Testis (tissue), 3 donors: ENCODE results near the gene GAB4. TPM values are rescaled to one million over a fixed set of nuclear protein-coding genes. Genes with fewer than 3 reads are reported as not detected.

Source experiments
- DNase-seq: peaks from one replicate; pipeline ENCODE4 v3.0.0-alpha.2; 2019
- H3K27ac ChIP-seq, 2 donors: fragments of 200-600 bp; sonication (generic); one replicate each; pipeline ENCODE4 v1.5.1; 2019
- H3K27me3 ChIP-seq: fragments of 200-600 bp; sonication (generic); one replicate; pipeline ENCODE4 v1.5.1; 2019
- H3K36me3 ChIP-seq: fragments of 200-600 bp; sonication (generic); one replicate; pipeline ENCODE4 v1.5.1; 2017; ENCODE audit warnings: low read depth; ENCODE audit errors: missing control alignments
- H3K4me1 ChIP-seq: fragments of 200-600 bp; sonication (generic); one replicate; pipeline ENCODE4 v1.5.1; 2019
- H3K4me3 ChIP-seq, 2 donors: fragments of 200-600 bp; sonication (generic); one replicate each; pipeline ENCODE4 v1.5.1; 2017 to 2019
- H3K9me3 ChIP-seq: fragments of 200-600 bp; sonication (generic); one replicate; pipeline ENCODE4 v1.5.1; 2017
- POLR2A ChIP-seq: fragments of 450-650 bp; IDR thresholded peaks from one replicate; pipeline ENCODE4 v1.6.1; 2017; ENCODE audit warnings: antibody characterized with exemption, mild to moderate bottlenecking, moderate library complexity
- WGBS, 2 donors: methylation state at CpG; one replicate each; pipeline ENCODE4 v1.1.5; 2018; 5-methylcytosine and 5-hydroxymethylcytosine counted together
- intact Hi-C: fragments of 100-400 bp; cut with DNase I; formaldehyde crosslinking; loops from one replicate; pipeline ENCODE4 v1.15.1; 2023; ENCODE audit warnings: low total_unique reads
- polyA plus RNA-seq: library from polyadenylated mRNA; stranded (reverse); fragments of 350-450 nt; fragmentation: Illumina TruSeq; extraction: RNeasy Lipid Tissue Mini Kit (QIAGEN cat#74804); gene quantifications from one replicate; pipeline ENCODE4 v1.2.3, GENCODE V29; 2014; ENCODE audit warnings: low read depth, low replicate concordance; ENCODE audit not compliant: insufficient read depth
- total RNA-seq, 2 donors: library from RNA; depleted of rRNA; stranded (reverse); fragments of >200 nt; gene quantifications; one replicate each; pipeline ENCODE4 v1.2.3, GENCODE V29; 2016
- TF ChIP-seq, protein P1 (sequence below), 3 experiments: fragments of 450-650 bp in 2 of 3; fragments of 200-600 bp in 1 of 3; sonication (generic) in 1 of 3; IDR thresholded peaks; one replicate each; pipeline ENCODE4 v1.5.1; 2016 to 2019; ENCODE audit warnings: antibody characterized with exemption in 3 of 3, mild to moderate bottlenecking in 2 of 3, moderate library complexity in 1 of 3

The GAB4 gene
- total and polyA plus RNA-seq, 3 donors from 2014 or later, result 8.5 to 10.4 (median 10.2) TPM

DNA sequence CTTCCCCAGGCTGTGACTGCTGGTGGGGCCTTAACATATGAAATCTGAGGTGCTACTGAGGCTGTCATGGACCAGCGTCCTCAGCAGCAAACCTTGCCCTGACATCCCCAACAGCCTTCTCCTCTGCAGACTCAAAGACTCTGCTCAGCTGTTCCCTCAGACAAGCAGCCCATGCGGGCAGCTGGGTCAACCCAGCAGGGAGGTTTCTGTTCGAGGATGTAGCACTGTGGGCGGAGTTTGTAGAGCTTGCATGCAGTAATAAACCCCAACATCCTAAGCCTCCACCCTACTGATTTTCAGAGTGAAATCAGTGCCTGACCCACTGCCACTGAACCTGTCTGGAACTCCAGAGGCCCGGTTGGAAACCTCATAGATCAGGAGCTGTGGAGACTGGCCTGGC is 94.0 kb downstream of the GAB4 start:
- Histone ChIP-seq H3K9me3 (no peaks in the 10 kb centered on the region), H3K4me3 (no peak overlapping the region), H3K27ac (no peak overlapping the region), H3K4me1 (no peaks in the 10 kb centered on the region), H3K27me3 (no peaks in the 10 kb centered on the region), H3K36me3 (no peaks in the 10 kb centered on the region)
- TF ChIP-seq POLR2A, result no peak
- TF ChIP-seq, protein P1, sequence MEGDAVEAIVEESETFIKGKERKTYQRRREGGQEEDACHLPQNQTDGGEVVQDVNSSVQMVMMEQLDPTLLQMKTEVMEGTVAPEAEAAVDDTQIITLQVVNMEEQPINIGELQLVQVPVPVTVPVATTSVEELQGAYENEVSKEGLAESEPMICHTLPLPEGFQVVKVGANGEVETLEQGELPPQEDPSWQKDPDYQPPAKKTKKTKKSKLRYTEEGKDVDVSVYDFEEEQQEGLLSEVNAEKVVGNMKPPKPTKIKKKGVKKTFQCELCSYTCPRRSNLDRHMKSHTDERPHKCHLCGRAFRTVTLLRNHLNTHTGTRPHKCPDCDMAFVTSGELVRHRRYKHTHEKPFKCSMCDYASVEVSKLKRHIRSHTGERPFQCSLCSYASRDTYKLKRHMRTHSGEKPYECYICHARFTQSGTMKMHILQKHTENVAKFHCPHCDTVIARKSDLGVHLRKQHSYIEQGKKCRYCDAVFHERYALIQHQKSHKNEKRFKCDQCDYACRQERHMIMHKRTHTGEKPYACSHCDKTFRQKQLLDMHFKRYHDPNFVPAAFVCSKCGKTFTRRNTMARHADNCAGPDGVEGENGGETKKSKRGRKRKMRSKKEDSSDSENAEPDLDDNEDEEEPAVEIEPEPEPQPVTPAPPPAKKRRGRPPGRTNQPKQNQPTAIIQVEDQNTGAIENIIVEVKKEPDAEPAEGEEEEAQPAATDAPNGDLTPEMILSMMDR (IDR thresholded peaks at IDR 0.05), result no peak
- WGBS, 2 donors, result 46 to 80% methylated on average over 1 to 5 of the region's 5 CpGs
- intact Hi-C loops, result no loop called here
- DNase-seq, result no peak

- Histone ChIP-seq H3K9me3 (no peaks in the 10 kb centered on the region), H3K36me3 (no peaks in the 10 kb centered on the region), H3K27ac (no peak overlapping the region), H3K4me3 (no peak overlapping the region), H3K4me1 (no peaks in the 10 kb centered on the region), H3K27me3 (no peaks in the 10 kb centered on the region)
- intact Hi-C loops, result no loop called here
- TF ChIP-seq, protein P1 (IDR thresholded peaks at IDR 0.05), result no peak
- no peak for TF ChIP-seq POLR2A
- DNase-seq, result no peak
- 74 to 93% methylated on average over 3 of the region's 3 CpGs for WGBS, 2 donors
Observed at GRCh38 chr22:16912281-16912680, 95.7 kb downstream of the GAB4 start.

Other genes with a start within 250 kb of the GAB4 start
- gene XKR3, start 182.8 kb downstream of the GAB4 start, total RNA-seq, result 1 to 10 TPM; 4.1 to 4.9 TPM
- 12.0 TPM for gene XKR3, start 182.8 kb downstream of the GAB4 start, polyA plus RNA-seq
- gene IL17RA, start 76.8 kb upstream of the GAB4 start, total RNA-seq, result 10 to 100 TPM in 1 of 2 donors, 1 to 10 TPM in 1; 8.3 to 12.8 TPM
- 6.8 TPM for gene IL17RA, start 76.8 kb upstream of the GAB4 start, polyA plus RNA-seq
- 1 to 10 TPM; 2.9 to 3.3 TPM for gene TMEM121B, start 113.1 kb upstream of the GAB4 start, total RNA-seq
- 2.2 TPM for gene TMEM121B, start 113.1 kb upstream of the GAB4 start, polyA plus RNA-seq
- gene HDHD5, start 151.1 kb upstream of the GAB4 start, total RNA-seq, result 10 to 100 TPM; 41.5 to 46.3 TPM
- 34.0 TPM for gene HDHD5, start 151.1 kb upstream of the GAB4 start, polyA plus RNA-seq
- gene ADA2, start 211.2 kb upstream of the GAB4 start, total RNA-seq, result 10 to 100 TPM; 36.9 to 42.9 TPM
- gene ADA2, start 211.2 kb upstream of the GAB4 start, polyA plus RNA-seq, result 38.0 TPM